Stimulated activated CD8-positive, alpha-beta memory T cell treated with anti-CD3 and anti-CD28 coated beads, Interleukin-7, amount 100 ng/mL, for 1 hour (primary cell): ENCODE measurements around the gene EBI3.
A peak's percentile ranks its signal among the peaks of the same experiment; 100 is the strongest.
"Not testable (repeated sequence)": the region's sequence is repeated elsewhere in the genome, so short reads cannot be mapped to it uniquely, and the experiment has no call there.

Source experiments
- DNase-seq, 2 donors: peaks; one replicate each; pipeline ENCODE4 v3.0.0-alpha.2; 2020; ENCODE audit warnings: low read depth in 2 of 2

Gene EBI3

DNA sequence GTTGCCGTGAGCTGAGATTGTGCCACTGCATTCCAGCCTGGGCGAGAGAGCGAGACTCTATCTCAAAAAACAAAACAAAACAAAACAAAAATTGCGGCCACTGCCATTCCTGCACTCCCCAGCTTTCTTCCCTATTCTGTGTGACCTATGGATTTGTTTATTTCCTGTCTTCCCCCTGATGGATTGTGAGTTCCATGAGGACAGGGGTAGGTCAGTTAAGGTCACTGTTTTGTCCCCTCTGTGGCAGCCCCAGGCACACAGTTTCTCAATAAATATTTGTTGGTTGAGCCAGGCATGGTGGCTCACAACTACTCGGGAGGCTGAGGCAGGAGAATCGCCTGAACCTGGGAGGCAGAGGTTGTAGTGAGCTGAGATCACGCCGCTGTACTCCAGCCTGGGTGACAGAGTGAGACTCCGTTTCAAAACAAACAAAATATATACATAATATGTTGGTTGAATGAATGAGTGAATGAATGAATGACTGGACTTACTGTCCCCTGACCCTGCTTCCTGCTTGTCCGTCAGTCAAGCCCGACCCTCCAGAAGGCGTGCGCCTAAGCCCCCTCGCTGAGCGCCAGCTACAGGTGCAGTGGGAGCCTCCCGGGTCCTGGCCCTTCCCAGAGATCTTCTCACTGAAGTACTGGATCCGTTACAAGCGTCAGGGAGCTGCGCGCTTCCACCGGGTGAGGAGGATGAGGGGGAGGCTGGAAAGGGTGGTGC lies 5.0 kb downstream of the EBI3 start:
- DNase-seq = no peak

DNA sequence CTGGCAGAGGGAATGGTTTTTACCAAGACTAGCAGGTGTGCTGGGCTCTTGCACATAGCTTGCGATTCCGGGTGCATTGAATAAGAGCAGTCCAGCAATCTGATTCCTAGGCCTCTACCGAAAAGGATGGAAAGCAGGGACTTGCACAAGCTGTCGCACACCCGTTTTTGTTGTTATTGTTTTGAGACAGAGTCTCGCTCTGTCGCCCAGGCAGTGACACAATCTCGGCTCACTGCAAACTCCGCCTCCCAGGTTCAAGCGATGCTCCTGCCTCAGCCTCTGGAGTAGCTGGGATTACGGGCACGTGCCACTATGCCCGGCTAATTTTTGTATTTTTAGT lies 5.5 kb downstream of the EBI3 start:
- no peak for DNase-seq

DNA sequence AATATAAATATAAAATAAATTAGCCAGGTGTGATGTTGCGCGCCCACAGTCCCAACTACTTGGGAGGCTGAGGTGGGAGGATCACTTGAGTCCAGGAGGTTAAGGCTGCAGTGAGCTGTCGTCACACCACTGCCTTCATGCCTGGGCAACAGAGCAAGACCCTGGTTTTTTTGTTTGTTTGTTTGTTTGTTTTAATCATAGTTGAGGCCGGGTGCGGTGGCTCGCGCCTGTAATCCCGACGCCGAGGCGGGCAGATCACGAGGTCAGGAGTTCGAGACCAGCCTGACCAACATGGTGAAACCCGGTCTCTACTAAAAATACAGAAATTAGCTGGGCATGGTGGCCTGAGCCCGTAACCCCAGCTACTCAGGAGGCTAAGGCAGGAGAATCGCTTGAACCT lies 8.2 kb downstream of the EBI3 start:
- not testable (repeated sequence) for DNase-seq

DNA sequence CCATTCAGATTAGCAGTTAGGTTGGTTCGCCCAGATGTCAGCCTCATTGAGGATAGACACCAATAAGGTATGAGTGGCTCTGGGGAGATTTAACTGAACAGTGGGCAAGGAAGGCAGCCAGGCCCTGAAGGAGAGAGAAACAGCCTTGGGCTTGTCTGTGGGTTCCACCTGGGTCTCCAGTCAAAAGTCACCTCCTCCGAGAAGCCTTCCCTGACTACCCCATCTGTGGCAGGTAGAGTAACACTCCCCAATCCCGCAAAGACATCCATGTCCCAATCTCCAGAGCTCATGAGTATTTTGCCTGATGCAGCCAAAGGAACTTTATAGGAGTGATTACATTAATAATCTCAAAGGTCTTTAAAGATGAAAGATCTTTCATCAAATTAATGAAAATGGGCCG lies 9.5 kb downstream of the EBI3 start:
- DNase-seq = no peak

DNA sequence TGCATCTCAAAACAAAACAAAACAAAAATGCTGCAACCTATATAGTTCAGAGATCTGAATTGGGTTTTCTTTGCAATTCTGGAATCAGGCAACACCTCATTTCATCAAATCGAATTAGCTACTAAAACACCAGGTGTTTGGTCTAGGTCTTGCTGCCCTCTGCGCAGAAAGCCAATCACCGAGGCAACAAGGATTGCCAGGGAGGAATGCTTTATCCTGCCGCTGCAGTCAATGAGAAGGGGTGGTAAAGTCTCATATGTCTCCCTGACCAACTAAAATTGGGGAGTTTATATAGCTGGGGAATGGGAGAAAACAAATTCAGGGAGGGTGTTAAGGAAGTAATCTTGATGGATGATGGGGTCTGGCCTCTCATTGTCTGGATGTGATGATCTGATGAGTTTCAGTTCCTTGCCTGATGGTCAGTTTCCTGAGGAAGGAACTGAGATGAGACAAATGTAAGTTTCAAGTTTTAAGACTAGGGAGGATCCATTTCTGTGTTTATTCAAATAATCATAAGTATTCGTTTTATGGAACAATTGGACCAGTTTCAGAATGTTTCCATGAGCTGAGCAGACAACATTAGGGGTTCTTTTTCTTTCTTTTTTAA lies 12.6 kb downstream of the EBI3 start:
- DNase-seq = no peak

DNA sequence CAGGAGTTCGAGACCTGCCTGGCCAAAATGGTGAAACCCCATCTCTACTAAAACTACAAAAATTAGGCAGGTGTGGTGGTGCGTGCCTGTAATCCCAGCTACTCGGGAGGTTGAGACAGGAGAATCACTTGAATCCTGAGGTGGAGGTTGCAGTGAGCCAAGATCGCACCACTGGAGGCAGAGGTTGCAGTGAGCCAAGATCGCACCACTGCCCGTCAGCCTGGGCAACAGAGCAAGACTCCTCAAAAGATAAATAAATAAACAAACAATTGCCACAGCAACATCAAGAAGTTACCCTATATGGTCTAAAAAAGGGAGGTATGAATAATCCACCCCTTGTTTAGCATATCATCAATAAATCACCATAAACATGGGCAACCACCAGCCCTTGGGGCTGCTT lies 16.6 kb downstream of the EBI3 start:
- DNase-seq = not testable (repeated sequence)

DNA sequence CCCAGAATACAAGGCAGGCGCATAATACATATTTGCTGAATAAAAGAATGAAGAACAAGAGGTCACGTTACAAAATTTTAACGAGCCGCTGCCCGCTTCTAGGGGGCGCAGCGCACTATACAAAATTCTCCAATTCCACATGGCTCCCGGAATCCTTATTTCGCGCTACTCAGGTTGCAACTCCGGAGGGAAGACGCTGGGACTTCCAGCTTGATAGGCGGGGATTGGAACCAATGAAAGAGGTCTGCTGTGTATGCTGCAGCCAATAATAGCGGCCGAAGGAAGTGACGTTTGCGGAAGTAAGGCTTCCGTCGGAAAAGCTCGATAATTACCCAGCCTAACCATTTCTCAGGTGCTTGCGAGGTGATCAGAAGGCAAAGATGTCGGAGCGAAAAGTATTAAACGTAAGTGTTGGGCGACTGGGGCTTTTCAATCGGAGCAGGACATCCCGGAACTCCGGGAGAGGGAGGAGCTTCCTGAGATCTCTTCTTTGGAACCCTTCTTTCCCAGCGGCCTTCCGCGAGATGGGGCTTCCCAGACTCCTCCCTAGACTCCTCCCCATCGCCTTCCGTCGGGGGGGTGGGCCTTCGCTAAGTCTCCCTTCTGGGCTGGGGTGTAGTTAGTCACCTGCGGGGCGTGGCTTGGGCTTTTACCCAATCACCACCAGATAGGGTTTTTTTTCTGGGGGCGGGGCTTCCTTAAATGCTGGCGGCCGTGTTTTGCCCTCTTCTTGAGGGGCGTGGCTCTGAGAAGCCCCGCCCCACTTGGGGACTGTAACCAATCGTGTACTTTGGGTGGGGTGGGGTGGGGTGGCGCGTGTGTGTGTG lies 17.7 kb downstream of the EBI3 start, which contains the start of gene YJU2:
YJU2 (plus strand) TSS at position 314 of the 827 bp plus-strand sequence; CDS start at position 381, 67 bp downstream.
- peak; percentile 90 to 96 for DNase-seq

DNA sequence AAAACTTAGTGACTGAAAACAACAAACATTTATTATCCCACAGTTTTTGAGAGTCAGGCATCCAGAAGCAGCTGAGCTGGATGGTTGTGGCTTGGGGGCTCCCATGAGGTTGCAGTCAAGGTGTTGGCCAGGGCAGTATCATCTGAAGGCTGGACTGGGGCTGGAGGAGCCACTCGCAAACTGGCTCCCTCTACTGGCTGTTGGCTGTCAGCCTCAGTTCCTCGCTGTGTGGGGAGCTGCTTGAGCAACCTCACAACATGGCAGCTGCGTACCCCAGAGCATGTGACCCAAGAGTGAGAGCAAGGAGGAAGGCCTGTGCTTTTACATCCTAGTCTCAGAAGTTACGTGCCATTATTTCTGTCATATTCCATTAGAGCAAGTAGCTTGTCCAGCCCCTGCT lies 27.2 kb downstream of the EBI3 start:
- DNase-seq = no peak

DNA sequence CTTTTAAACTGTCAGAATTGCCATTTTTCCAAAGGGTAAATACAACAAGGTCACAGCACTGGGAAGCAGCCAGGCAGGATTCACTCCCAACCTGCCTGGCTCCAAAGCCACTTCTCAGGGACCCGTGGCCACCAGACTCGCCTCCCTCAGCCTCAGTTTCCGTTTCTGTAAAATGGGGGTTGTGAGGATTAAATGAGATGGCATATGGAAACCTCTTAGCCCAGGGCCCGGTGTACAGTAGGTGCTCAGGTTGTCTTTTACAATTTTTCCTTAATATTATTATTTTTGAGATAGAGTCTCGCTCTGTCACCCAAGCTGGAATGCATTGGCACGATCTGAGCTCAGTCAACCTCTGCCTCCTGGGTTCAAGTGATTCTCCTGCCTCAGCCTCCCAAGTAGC lies 27.7 kb downstream of the EBI3 start:
- no peak for DNase-seq

DNA sequence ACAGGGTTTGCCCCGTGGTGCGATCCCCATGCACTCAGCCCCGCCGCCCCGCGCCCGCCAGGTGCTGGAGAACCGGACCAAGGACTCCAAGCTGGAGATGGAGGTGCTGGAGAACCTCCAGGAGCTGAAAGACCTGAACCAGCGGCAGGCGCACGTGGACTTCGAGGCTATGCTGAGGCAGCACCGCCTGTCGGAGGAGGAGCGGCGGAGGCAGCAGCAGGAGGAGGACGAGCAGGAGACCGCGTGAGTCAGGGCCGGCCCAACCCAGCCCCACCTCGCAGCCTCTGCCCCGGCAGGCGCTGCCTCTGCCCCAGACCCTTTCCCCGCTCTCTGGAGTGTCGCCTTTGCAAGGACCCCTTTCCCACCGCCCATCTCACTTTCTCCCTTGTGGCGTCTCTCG lies 28.9 kb downstream of the EBI3 start:
- DNase-seq = no peak

DNA sequence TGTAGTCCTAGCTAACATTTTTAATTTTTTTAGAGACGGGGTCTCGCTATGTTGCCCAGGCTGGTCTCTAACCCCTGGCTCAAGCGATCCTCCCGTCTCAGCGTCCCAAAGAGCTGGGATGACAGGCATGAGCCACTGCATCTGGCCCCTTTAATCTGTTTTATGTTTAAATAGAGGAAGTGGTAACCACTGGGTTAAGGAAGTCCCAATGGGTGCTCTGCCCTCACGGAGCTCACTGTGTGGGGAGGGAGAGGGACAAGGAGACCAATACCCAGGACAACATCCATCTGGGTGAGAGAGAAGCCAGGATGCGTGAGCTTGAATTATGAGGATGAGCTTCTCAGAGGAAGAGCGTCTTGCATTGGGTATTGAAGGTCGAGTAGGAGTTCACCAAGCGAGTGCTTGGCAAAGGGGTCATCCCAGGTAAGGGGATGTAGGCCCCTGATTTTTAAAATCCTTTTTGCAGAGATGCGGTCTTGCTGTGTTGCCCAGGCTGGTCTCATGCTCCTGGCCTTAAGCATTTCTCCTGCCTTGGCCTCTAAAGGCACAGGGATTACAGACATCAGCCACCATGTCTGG lies 31.4 kb downstream of the EBI3 start:
- no peak for DNase-seq

DNA sequence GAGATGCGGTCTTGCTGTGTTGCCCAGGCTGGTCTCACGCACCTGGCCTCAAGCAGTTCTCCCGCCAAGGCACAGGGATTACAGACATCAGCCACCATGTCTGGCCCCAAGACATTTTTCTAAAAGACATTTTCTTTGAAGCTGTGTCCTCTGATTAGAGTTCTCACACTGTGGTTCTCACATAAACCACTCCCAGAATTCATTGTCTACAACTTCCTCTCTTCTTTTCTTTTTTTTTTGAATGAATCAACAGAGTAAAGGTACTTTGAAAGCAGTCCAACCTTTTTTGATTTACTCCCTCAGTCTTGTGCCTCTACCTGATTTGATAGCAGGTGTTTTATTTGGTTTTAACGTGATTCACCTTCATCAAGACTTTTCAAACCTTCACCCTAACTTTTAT lies 35.5 kb downstream of the EBI3 start:
- no peak for DNase-seq

DNA sequence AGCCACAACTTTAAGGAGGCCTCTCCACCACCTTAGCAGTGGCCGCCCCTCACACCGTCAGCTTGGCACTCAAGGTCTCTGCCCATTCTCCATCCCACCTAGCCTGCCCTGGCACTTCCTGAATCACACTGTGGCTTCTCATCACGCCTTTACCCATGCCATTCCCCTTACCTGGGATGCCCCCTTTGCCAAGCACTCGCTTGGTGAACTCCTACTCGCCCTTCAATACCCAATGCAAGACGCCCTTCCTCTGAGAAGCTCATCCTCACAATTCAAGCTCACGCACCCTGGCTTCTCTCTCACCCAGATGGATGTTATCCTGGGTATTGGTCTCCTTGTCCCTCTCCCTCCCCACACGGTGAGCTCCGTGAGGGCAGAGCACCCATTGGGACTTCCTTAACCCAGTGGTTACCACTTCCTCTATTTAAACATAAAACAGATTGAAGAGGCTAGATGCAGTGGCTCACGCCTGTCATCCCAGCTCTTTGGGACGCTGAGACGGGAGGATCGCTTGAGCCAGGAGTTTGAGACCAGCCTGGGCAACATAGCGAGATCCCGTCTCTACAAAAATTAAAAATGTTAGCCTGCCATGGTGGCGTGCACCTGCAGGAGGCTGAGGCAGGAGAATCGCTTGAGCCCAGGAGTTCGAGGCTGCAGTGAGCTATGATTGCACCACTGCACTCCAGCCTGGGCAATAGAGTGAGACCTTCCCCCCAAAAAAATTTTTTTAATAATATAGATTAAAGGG lies 37.1 kb downstream of the EBI3 start:
- DNase-seq = no peak

DNA sequence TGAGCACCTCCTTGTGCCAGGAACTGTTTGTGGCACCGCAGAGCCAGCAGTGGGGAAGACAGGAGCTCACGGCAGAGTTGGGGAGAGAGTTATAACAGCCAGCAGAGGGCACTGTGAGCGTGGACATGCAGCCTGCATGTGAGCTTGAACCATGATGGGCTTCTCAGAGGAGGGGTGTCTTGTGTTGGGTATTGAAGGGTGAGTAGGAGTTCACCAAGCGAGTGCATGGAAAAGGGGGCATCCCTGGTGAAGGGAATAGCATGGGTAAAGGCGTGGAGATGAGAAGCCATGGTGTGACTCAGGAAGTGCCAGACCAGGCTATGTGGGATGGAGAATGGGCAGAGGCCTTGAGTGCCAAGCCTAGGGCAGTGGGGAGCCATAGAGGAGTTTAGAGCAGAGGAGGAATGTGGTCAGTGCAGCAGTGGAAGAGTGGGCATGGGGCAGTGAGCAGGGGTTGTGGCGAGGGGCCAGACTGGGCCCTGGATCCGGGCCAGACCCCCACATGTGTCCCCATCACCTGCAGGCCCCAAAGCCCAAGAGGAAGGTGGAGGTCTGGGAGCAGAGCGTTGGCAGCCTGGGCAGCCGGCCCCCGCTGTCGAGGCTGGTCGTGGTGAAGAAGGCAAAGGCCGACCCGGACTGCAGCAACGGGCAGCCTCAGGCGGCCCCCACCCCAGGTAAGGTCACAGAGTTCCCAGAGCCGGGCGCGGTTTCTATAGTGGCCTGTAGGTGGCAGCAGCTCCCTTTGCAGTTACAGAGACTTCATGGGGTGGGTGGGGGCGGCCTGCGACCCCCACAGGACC lies 38.0 kb downstream of the EBI3 start:
- peak; percentile 20 to 45 for DNase-seq

DNA sequence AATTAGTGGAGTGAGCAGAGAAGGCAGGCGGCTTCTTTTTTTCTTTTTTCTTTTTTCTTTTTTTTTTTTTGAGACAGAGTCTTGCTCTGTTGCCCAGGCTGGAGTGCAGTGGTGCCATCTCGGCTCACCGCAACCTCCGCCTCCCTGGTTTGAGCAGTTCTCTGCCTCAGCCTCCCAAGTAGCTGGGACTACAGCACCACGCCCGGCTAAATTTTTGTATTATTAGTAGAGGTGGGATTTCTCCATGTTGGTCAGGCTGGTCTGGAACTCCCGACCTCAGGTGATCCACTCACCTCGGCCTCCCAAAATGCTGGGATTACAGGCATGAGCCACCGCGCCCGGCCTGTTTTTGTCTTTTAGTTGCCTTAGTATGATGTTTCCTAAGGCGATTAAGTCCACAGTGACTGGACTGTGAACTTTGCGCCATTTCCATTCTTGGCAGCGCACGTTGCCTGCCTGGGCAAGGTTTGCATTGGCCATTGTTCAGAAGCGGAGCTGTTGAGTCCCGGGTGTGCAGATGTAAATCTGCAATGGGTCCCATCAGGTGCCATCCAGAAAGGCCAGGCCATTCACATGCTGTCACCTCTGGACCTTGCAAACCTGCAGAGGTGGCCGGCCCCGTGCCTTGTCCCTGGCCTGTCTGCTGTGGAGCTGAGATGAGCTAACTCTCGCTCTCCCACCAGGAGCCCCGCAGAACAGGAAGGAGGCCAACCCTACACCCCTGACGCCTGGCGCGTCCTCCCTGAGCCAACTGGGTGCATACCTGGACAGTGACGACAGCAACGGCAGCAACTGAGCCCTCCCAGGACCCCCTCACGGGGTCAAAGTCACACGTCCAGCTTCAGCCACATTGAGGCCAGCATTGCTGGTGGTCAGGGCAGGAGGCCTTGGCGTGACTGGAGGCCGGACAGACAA lies 38.8 kb downstream of the EBI3 start:
- no peak for DNase-seq

DNA sequence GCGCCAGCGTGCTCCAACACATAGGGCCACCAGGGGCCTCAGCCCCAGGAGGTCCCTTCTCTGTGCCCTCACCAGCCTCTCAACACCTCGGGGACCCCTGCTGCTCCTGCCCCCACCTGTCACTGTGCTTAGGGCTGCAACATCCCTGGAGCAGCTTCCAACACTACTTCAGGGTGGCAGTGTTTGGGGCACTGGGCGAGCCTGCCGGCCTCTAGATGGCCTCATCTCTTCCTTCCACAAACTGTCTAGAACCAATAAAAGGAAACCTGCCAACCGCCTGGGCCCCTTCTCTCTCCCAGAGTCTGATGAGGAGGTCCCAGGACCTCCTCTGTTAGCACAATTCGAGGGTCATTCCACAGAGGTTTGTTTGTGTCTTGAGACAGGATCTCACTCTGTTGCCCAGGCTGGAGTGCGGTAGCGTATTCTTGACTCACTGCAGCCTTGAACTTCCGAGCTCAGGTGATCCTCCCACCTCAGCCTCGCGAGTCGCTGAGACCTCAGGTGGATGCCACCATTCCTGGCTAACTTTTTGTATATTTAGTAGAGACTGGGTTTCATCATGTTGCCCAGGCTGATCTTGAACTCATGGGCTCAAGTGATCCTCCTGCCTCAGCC lies 39.6 kb downstream of the EBI3 start:
- DNase-seq = no peak

DNA sequence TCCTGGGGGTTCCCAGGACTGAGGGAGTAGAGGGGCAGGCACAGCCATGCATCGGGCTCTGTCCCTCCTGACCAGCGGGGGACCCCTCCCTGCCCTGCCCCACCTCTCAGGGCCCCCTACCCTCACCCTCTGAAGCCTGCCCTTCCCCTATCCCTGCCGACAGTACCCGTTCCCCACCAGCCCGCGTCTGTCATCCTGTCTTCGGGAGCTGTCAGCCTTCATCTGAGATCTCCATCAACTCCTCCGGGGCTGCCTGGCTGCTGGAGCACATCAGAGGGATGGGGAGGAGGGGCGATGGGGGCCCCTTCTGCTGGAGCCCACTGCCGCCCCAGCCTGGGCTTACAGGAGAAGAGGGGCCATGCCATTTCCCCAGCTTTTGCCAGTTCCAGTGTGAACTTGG lies 43.6 kb downstream of the EBI3 start:
- DNase-seq = no peak

DNA sequence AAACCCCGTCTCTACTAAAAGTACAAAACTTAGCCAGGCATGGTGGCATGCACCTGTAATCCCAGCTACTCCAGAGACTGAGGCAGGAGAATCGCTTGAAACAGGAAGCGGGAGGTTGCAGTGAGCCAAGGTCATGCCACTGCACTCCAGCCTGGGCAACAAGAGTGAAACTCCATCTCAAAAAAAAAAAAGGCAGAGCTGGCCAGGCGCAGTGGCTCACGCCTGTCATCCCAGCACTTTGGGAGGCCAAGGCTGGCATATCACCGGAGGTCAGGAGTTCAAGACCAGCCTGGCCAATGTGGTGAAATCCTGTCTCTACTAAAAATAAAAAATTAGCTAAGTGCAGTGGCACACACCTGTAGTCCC lies 45.0 kb downstream of the EBI3 start:
- DNase-seq = not testable (repeated sequence)

DNA sequence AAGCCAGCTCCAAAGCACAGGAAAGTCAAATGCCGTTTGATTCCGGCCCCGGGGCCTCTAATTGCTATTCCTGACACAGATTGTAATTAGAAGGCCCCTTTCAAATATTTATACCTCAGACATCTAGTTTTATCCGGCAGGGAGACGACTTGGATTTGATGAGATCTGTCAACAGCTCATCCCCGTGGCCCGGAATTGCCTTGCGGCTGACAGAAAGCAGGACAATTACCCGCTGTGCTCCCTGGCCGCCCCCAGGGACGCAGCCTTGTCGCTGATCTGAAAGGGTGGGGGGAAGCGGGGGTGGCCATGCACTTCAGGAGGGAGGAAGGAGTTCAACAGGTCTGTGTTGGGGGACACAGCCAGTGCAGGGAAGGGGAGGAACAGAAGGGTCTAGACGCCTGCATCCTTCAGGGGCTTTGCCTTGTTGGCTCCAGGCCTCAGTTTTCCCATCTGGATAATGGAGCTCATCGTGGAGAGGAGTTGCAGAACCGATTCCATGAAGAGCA lies 47.9 kb downstream of the EBI3 start:
- no peak for DNase-seq
